NB4 (cell line): ENCODE results near the gene TEX264.

Experiments
- MYC ChIP-seq: IDR thresholded peaks from 2 replicates; pipeline ENCODE4 v1.6.1; 2011; ENCODE audit warnings: low read depth, low read length
- POLR2A ChIP-seq: IDR thresholded peaks from 2 replicates; pipeline ENCODE4 v1.6.1; 2011; ENCODE audit warnings: mild to moderate bottlenecking; ENCODE audit not compliant: insufficient read length; ENCODE audit errors: extremely low read depth
- TF ChIP-seq, protein P1 (sequence below): IDR thresholded peaks from one replicate; pipeline ENCODE4 v1.5.1; 2012; ENCODE audit warnings: low read depth, low read length
- TF ChIP-seq, protein P2 (sequence below): IDR thresholded peaks from 2 replicates; pipeline ENCODE4 v1.6.1; 2011; ENCODE audit warnings: low read depth, low read length

- TF ChIP-seq, protein P1, sequence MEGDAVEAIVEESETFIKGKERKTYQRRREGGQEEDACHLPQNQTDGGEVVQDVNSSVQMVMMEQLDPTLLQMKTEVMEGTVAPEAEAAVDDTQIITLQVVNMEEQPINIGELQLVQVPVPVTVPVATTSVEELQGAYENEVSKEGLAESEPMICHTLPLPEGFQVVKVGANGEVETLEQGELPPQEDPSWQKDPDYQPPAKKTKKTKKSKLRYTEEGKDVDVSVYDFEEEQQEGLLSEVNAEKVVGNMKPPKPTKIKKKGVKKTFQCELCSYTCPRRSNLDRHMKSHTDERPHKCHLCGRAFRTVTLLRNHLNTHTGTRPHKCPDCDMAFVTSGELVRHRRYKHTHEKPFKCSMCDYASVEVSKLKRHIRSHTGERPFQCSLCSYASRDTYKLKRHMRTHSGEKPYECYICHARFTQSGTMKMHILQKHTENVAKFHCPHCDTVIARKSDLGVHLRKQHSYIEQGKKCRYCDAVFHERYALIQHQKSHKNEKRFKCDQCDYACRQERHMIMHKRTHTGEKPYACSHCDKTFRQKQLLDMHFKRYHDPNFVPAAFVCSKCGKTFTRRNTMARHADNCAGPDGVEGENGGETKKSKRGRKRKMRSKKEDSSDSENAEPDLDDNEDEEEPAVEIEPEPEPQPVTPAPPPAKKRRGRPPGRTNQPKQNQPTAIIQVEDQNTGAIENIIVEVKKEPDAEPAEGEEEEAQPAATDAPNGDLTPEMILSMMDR = no peak
- TF ChIP-seq POLR2A (no peak), MYC (no peak)
- TF ChIP-seq, protein P2, sequence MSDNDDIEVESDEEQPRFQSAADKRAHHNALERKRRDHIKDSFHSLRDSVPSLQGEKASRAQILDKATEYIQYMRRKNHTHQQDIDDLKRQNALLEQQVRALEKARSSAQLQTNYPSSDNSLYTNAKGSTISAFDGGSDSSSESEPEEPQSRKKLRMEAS = no peak
These were observed 31.1 kb downstream of the TEX264 start for GRCh38 chr3:51702156-51702555.
